Muscle layer of colon (tissue), 2 donors: ENCODE measurements around the gene LMF1.
"Not testable (repeated sequence)": the region's sequence is repeated elsewhere in the genome, so short reads cannot be mapped to it uniquely, and the experiment has no call there.

Experiments used
- H3K27ac ChIP-seq: one replicate; pipeline ENCODE4 v1.7.0; 2013; ENCODE audit warnings: low read depth, mild to moderate bottlenecking, low read length, moderate library complexity
- H3K27me3 ChIP-seq, 2 donors: one replicate each; pipeline ENCODE4 v1.7.0; 2013; ENCODE audit warnings: low read length in 2 of 2, mild to moderate bottlenecking in 2 of 2; ENCODE audit not compliant: insufficient read depth in 2 of 2, control insufficient read depth in 1 of 2
- H3K36me3 ChIP-seq: one replicate; pipeline ENCODE4 v1.7.0; 2013; ENCODE audit warnings: mild to moderate bottlenecking, low read length; ENCODE audit not compliant: insufficient read depth
- H3K4me1 ChIP-seq: one replicate; pipeline ENCODE4 v1.7.0; 2013; ENCODE audit warnings: mild to moderate bottlenecking, low read length; ENCODE audit not compliant: insufficient read depth
- H3K4me3 ChIP-seq, 2 donors: one replicate each; pipeline ENCODE4 v1.7.0; 2013; ENCODE audit warnings: low read length in 2 of 2, low read depth in 1 of 2, mild to moderate bottlenecking in 1 of 2, moderate library complexity in 1 of 2
- H3K9ac ChIP-seq: one replicate; pipeline ENCODE4 v1.7.0; 2013; ENCODE audit warnings: low read length
- H3K9me3 ChIP-seq: one replicate; pipeline ENCODE4 v1.7.0; 2013; ENCODE audit warnings: mild to moderate bottlenecking, low read length
- donor health status: abdominal sarcoma.
- donor health status: Adenocarcinoma of cecum.

The LMF1 gene

DNA sequence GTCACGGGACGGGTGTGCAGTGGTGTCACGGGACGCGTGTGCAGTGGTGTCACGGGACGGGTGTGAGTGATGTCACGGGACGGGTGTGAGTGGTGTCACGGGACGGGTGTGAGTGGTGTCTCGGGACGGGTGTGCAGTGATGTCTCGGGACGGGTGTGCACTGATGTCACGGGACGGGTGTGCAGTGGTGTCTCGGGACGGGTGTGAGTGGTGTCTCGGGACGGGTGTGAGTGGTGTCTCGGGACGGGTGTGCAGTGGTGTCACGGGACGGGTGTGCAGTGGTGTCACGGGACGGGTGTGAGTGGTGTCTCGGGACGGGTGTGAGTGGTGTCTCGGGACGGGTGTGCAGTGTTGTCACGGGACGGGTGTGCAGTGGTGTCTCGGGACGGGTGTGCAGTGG, 111.8 kb downstream of the LMF1 start:
- H3K9me3 ChIP-seq, result not testable (repeated sequence)

DNA sequence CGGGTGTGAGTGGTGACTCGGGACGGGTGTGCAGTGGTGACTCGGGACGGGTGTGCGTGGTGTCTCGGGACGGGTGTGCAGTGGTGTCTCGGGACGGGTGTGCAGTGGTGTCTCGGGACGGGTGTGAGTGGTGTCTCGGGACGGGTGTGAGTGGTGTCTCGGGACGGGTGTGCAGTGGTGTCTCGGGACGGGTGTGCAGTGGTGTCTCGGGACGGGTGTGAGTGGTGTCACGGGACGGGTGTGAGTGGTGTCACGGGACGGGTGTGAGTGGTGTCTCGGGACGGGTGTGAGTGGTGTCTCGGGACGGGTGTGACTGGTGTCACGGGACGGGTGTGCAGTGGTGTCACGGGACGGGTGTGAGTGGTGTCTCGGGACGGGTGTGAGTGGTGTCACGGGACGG, 112.3 kb downstream of the LMF1 start:
- H3K9ac ChIP-seq, H3K27me3 ChIP-seq, H3K9me3 ChIP-seq, H3K4me1 ChIP-seq, H3K36me3 ChIP-seq, H3K4me3 ChIP-seq, H3K27ac ChIP-seq: not testable (repeated sequence)

More for the DNA sequence above, 111.8 kb downstream of the LMF1 start:
- H3K9ac ChIP-seq, H3K27me3 ChIP-seq, H3K27ac ChIP-seq, H3K4me3 ChIP-seq, H3K4me1 ChIP-seq, H3K36me3 ChIP-seq: not testable (repeated sequence)

DNA sequence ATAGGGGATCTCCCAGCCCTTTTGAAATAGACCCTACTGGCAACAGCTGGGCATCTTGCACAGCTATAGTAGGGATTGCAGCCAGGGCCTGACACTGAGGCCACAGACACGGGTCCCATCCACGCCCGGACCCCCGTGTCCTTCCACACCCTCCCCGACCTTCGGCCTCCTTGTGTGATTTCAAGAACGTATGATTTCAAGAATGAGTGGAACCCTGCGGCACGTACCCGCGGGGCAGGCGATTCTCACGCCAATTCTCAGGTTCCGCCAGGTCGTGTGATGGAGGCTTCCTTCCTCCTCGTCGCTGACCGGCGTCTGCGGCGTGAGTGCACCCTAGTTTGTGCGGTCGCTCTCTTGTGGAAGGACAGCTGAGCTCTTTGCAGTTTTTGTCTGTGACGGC, 114.0 kb downstream of the LMF1 start:
- Histone ChIP-seq H3K4me1 (no peaks in the 10 kb centered on the region), H3K9me3 (no peaks in the 10 kb centered on the region), H3K9ac (no peak overlapping the region), H3K27ac (no peak overlapping the region), H3K36me3 (no peaks in the 10 kb centered on the region), H3K27me3 (no peaks in the 10 kb centered on the region), H3K4me3 (no peak overlapping the region)

DNA sequence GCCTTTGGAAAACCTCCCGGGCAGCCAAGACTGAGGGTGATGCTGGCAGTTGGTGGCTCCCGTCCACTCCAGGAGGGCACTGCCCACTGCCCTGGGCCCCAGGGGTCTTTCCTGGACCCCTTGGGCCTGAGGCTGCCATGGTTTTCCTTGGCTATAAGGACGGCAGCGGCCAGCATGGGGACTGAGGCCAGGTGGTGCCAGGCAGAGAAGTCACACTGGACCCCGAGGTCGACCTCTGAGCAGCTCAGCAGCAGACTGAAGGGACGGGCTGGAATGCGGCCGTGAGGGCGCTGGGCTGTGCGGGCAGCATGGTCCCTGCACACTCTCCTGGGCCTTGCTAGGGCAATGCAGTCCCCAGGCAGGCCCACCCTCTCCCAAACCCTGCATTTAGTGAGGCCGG, 114.7 kb downstream of the LMF1 start:
- Histone ChIP-seq H3K27me3 (no peaks in the 10 kb centered on the region), H3K9me3 (no peaks in the 10 kb centered on the region), H3K9ac (no peak overlapping the region), H3K36me3 (no peaks in the 10 kb centered on the region), H3K27ac (no peak overlapping the region), H3K4me1 (no peaks in the 10 kb centered on the region), H3K4me3 (no peak overlapping the region)

DNA sequence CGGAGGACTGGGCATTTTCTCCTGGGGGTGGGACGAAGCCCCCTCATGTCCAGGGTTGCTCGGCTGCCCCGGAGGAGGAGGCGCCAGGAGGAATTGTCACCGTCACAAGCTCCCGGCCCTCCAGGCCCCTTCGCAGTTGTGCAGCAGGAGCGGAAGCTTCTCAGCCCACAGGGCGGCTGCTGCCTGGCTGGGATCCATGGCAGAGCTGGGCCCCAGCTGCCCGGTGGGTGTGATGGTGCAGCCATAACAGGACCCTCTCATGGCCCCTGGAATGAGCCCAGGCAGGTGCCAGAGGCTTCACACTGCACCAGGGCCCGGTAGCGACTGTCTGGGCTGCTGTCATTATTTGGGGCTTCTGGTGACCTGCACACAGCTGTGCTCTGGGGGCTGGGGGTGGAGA, 115.3 kb downstream of the LMF1 start:
- no peak overlapping the region for H3K27ac ChIP-seq
- no peaks in the 10 kb centered on the region for H3K9me3 ChIP-seq
- no peaks in the 10 kb centered on the region for H3K4me1 ChIP-seq
- H3K4me3 ChIP-seq, result no peak overlapping the region
- H3K27me3 ChIP-seq, result no peaks in the 10 kb centered on the region
- H3K36me3 ChIP-seq, result no peaks in the 10 kb centered on the region
- H3K9ac ChIP-seq, result no peak overlapping the region

DNA sequence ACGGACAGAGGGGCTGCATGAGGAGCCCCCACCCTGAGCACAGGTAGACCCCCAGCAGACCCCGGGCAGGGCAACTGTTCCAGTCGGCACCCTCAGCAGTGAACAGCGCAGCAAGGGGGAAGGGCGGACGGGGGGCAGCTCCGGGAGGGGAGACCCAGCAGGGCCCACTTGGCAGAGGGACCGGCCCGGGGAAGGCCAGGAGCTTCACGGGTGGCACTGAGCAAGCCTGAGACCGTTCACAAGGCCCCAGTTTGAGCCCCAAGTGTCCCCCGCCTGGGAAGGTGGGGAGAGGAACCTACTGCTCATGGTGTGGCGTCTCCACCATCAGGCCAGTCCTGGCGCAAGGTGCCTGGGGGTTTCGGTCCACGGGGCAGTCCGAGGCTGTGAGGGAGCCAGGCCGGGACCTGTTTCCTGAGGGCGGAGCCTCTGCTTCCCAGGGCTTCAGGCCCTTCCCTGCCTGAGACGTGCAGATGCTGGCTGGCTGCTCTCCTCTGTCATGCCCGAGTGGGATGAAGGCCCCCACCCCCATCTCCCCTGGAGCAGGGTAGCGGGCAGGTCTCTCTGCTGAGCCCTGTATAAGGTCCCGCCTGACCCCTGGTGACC, 115.9 kb downstream of the LMF1 start:
- Histone ChIP-seq H3K27me3 (no peaks in the 10 kb centered on the region), H3K27ac (no peak overlapping the region), H3K4me1 (no peaks in the 10 kb centered on the region), H3K9ac (no peak overlapping the region), H3K9me3 (no peaks in the 10 kb centered on the region), H3K4me3 (no peak overlapping the region), H3K36me3 (no peaks in the 10 kb centered on the region)

DNA sequence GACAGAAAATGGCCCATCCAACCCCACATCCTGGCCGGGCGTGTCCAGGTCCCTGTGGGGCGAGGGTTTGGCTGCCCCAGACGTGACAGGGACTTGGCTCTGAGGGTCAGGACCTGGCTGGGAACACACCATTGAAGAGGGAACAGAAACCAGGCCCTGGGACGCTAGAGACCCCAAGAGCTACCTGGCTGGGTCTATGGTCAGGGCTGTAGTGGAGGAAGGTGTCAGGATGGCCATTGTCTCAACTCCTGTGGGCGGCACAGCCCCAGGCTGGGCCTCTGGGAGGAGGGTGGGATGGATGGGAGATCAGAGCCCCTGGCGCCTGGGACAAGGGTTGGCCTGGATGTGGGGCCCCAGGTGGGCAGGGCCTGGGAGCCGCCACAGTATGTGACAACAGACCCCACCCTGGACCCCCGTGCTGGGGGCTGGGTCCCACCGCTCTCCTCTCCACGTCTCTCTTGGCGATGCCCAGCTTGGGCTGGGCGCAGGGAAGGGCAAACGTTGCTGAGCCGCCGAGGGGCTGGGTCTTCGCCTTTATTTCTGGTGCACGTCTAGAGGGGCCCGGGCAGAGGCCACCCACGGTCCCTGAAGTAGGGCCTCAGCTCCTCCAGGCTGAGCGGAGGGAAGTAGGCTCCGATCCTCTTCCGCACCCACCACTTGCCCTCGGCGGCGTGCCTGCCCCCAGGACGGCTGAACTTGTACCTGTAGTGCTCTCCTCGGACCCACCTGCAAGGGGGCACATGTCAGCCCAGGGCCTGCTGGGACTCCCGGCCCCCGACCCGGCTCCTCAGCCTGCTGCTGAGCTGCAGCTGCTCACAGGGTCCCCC, 116.6 kb downstream of the LMF1 start:
- Histone ChIP-seq H3K9ac (no peak overlapping the region), H3K36me3 (no peaks in the 10 kb centered on the region), H3K27me3 (no peaks in the 10 kb centered on the region)

DNA sequence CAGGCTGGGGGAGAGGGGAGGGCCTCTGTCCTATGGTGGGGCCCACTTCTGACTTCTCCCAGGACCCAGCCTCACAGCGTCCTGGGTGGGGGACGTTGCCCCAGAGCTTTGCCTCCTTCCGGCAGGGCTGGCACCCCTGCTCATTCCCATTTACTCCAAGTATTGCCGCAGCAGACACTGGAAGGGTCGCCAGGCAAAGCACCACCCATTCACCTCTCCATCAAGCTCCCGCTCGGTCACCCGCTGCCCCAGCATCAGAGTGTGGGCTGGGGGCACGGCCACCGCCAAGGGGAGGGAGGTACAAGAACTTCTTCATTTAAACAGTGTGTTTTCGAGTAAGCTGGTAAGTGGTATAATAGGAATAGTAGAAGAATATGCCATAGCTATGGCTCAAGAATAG, 117.5 kb downstream of the LMF1 start:
- Histone ChIP-seq H3K4me1 (no peaks in the 10 kb centered on the region), H3K9ac (no peak overlapping the region), H3K27me3 (no peaks in the 10 kb centered on the region), H3K4me3 (no peak overlapping the region), H3K9me3 (no peaks in the 10 kb centered on the region), H3K36me3 (no peaks in the 10 kb centered on the region), H3K27ac (no peak overlapping the region)

More for the DNA sequence above, 116.6 kb downstream of the LMF1 start:
- no peaks in the 10 kb centered on the region for H3K9me3 ChIP-seq
- H3K4me1 ChIP-seq, result no peaks in the 10 kb centered on the region
- no peak overlapping the region for H3K27ac ChIP-seq
- no peak overlapping the region for H3K4me3 ChIP-seq

DNA sequence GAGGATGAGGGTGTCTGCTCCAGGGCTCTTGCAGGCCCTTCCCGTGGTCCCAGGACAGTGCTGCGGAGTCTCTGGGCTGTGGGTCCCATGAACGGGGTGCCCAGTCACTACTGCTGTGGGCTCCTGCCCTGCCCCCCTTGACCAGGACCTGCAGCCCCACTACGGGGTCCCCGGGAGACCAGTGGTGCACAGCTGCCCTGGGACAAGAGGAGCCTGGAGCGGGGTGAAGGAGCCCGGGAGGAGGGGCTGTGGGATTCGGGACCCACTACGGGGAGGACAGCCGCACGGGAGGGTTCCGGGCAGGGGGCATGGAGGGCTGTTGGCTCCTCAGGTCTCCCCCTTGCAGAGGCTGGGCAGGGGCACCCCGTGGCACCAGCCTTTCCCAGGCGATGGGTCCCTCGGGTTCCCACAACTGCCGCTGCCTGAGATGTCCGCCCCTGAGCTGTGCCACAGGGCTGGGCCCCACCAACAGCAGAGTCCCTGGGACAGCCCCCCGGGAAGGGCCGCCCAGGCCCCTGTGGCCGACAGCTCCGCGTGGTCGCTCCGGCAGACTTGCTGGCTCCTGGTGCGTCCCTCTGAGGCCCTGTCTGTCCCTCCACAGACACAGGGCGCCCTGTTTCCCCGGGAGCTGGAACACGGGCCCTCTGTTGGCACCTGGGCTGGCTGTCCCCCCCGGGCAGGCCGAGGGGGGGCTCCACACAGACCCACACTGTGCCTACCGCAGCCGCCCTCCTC, 118.2 kb downstream of the LMF1 start:
- Histone ChIP-seq H3K4me1 (no peaks in the 10 kb centered on the region), H3K4me3 (no peak overlapping the region), H3K9ac (no peak overlapping the region), H3K9me3 (no peaks in the 10 kb centered on the region), H3K27ac (no peak overlapping the region), H3K27me3 (no peaks in the 10 kb centered on the region), H3K36me3 (no peaks in the 10 kb centered on the region)

DNA sequence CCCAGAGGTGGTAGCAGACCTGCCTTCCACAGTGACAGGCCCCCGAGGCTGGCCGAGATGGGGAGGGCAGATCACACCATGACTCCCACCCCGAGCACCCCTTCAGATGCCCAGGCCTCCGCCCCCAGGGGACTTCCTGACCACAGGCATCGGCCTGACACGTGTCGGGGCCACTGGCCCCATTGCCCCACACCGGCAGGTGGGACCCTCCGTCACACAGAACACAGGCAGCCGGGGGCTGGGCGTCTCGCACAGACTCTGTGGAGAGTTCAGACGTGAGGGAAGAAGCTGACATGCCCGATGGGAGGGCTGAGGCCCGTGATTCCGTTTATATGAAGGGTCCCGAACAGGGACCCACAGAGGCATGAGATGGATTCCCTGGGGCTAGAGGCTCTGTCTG, 118.9 kb downstream of the LMF1 start:
- Histone ChIP-seq H3K36me3 (no peaks in the 10 kb centered on the region), H3K27me3 (no peaks in the 10 kb centered on the region), H3K4me1 (no peaks in the 10 kb centered on the region), H3K9me3 (no peaks in the 10 kb centered on the region), H3K27ac (no peak overlapping the region), H3K9ac (no peak overlapping the region), H3K4me3 (no peak overlapping the region)

DNA sequence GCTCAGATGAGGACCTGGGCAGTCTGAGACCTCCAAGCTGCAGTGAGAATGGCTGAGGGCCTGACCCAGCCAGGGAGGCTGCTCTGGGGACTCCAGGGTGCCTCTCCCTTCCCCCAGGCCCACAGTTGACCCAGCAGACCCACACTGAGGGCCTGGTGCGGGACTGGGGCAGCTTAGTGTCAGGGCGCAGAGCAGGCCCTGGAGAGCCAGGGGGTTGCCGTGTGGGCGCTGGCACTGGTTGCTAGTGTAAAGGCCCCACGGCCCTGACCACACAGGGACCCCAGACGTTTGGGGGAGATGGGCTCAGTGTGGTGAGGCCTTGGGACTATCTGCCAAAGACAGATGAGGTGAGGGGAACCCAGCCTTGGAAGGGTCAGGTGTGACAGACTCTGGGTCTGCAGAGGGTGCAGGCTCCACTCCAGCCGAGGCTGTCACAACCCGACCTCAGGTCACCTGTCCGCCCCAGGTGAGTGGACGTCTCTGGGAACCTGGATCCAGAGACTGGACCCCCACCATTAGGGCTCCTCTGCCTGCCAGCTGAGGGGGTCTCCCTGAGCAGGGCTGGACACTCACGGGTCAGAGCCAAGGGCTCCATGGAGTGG, 119.5 kb downstream of the LMF1 start:
- H3K9me3 ChIP-seq, result no peaks in the 10 kb centered on the region
- no peak overlapping the region for H3K27ac ChIP-seq
- no peaks in the 10 kb centered on the region for H3K36me3 ChIP-seq
- no peaks in the 10 kb centered on the region for H3K4me1 ChIP-seq
- H3K9ac ChIP-seq, result no peak overlapping the region
- no peak overlapping the region for H3K4me3 ChIP-seq
- no peaks in the 10 kb centered on the region for H3K27me3 ChIP-seq
